ENCODE results near the gene TBX4.
"Not testable (repeated sequence)": the region's sequence is repeated elsewhere in the genome, so short reads cannot be mapped to it uniquely, and the experiment has no call there.

The TBX4 gene

DNA sequence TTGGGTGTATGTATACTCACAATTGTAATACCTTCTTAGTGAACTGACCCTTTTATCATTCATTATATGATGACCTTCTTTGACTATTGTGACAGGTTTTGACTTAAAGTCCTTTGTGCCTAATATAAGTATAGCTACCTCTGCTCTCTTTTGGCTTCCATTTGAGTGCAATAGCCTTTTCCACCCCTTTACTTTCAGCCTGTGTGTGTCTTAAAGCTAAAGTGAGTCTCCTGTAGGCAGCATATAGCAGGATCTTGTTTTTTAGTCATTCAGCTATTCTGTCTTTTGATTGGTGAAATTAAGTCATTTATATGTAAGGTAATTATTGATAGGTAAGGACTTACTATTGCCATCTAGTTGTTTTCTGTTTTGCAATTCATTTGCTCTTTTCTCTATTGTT, 15.9 kb upstream of the TBX4 start:
- TF ChIP-seq, protein P1, sequence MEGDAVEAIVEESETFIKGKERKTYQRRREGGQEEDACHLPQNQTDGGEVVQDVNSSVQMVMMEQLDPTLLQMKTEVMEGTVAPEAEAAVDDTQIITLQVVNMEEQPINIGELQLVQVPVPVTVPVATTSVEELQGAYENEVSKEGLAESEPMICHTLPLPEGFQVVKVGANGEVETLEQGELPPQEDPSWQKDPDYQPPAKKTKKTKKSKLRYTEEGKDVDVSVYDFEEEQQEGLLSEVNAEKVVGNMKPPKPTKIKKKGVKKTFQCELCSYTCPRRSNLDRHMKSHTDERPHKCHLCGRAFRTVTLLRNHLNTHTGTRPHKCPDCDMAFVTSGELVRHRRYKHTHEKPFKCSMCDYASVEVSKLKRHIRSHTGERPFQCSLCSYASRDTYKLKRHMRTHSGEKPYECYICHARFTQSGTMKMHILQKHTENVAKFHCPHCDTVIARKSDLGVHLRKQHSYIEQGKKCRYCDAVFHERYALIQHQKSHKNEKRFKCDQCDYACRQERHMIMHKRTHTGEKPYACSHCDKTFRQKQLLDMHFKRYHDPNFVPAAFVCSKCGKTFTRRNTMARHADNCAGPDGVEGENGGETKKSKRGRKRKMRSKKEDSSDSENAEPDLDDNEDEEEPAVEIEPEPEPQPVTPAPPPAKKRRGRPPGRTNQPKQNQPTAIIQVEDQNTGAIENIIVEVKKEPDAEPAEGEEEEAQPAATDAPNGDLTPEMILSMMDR (conservative IDR thresholded peaks at IDR 0.05; ENCODE audit: low read depth, low read length), result no peak

DNA sequence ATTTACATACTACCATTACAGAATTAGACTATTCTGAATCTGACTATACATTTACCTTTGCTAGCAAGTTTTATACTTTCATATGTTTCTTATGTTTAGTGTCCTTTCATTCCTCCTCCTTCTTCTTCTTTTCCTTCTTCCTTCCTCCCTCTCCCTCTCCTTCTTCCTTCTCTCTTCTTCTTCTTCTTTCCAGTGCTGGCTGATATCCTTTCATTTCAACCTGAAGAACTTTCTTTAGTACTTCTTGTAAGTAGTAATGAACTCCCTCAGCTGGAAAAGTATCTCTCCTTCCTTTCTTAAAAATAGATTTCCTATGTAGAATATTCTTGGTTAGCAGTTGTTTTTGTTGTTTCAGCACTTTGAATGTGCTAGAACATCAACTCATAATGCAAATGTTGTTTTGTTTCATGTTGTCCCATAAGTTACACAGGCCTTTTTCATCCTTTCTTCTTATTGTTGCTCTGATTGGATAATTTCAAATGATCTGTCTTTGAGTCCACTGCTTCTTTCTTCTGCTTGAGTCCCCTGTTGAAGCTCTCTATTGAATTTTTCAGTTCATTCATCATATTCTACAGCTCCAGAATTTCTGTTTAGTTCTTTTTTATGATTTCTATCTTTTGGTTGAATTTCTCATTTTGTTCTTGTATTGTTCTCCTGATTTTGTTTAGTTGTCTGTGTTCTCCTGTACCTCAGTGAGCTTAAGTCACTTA, 15.1 kb upstream of the TBX4 start:
- DNase-seq (ENCODE audit: low read depth), result no peak
- TF ChIP-seq, protein P1 (conservative IDR thresholded peaks at IDR 0.05; ENCODE audit: low read depth, low read length), result no peak
- H3K4me3 ChIP-seq (ENCODE audit: low read length), result no peak overlapping the region

More for the DNA sequence above, 15.9 kb upstream of the TBX4 start:
- H3K4me3 ChIP-seq (ENCODE audit: low read length), result no peak overlapping the region
- DNase-seq (ENCODE audit: low read depth), result no peak

DNA sequence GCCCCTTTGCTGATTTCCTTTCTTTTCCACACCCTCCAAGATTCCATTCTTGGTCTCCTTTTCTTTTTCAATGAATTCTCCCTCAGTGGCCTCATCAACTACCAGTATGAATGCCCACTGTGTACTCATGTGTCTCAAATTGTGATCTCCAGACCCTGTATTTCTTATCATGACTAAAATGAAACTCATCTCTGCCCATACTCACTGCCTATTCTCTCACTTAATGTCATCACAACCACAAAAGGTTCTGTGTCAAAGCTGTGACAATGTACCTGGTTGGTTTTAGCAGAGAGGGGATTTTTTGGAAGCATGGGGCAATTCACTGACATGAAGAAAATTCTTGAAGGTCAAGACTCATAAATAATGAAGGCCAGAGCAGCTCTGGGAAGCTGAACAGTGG, 11.5 kb upstream of the TBX4 start:
- TF ChIP-seq, protein P1 (conservative IDR thresholded peaks at IDR 0.05; ENCODE audit: low read depth, low read length), result no peak
- no peak overlapping the region for H3K4me3 ChIP-seq (ENCODE audit: low read length)
- DNase-seq (ENCODE audit: low read depth), result no peak

DNA sequence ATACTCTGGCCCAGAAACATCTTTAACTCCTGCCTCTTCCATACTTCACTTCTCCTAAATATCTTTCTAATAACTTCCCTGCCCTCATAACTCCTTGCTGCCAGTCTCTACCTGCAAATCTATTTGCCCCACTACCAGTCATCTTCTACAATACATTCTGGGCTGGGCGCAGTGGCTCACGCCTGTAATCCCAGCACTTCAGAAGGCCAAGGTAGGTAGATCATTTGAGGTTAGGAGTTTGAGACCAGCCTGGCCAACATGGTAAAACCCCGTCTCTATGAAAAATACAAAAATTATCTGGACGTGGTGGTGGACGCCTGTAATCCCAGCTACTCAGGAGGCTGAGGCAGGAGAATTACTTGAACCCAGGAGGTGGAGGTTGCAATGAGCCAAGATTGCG, 10.7 kb upstream of the TBX4 start:
- DNase-seq (ENCODE audit: low read depth); H3K4me3 ChIP-seq (ENCODE audit: low read length): not testable (repeated sequence)

DNA sequence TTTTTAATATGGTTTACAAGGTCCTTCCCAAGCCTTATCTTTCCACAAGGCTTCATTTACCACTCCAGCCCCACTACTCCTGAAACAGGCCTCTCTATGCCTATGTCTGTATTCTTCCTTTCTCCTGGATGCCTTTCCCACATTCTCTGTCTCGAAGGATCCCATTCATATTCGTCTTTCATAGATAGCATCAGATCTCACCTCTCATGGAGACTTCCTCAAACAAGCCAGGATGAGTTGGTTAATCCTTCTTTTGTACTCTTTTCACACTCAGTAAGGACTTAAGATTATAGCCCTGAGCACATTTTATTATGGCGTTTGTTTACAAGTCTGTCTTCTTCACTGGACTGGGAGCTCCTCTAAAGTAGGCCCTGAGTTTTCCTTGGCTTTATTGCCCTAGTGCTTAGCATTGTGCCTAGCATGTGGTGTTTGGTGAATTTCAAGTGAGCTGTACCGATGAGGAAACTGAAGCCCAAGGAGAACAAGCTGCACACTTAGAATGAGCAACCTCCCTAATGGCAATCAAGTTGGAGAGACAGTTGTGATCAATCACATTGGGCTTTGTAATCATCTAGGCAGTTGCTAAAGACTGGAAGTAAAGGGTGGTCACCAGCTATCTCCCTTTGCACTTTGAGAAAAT, 10.0 kb upstream of the TBX4 start:
- DNase-seq (ENCODE audit: low read depth), result no peak
- no peak overlapping the region for H3K4me3 ChIP-seq (ENCODE audit: low read length)
- TF ChIP-seq, protein P1 (conservative IDR thresholded peaks at IDR 0.05; ENCODE audit: low read depth, low read length), result no peak

DNA sequence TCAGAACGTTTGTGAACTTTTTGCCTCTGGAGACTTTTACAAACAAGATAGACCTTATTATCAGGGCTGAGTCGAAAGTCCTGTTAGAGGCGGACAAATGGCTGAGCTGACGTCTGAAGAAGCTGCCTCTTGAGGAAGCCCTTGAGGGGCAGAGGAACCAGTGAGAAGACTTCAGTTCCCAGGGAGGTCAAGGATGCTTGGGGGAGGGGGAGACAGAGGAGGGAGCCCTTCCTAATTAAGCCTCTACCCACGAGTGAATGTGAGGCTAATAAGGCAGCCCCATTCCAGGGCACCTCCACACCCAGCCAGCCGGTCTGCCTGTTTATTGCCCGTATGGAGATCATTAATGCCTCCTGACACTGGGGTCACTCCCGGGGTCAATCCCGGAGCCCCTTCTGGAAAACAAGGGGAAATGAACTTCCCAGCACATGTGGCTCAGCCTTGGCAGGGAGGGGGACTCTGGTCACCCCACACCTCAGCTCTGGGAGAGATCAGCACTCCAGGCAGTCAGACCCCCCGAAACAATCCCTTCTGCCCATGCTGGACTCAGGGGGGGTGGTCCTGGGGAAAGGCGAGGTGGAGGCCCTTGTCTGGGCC, 9.2 kb upstream of the TBX4 start:
- TF ChIP-seq, protein P1 (conservative IDR thresholded peaks at IDR 0.05; ENCODE audit: low read depth, low read length), result no peak
- DNase-seq (ENCODE audit: low read depth), result no peak
- no peak overlapping the region for H3K4me3 ChIP-seq (ENCODE audit: low read length)

DNA sequence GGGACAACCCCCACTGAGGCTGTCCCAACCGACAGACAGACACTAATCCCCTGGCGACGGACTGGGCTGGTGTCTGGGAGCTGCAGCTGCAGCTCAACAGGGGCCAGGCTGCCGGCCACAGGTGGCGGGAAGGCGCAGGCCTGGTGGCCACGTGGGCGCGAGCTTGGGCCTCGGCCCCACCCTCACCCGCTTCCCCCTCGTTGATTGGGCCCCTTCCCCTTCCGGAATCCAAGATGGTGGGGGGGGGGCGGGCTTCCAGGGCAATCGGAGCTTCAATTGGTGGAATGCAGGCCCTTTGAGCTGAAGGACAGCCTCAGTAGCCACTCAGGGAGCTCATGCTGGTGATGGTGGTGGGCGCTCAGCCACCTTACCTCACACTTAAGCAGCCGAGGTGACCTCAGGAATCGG, 8.7 kb upstream of the TBX4 start:
- TF ChIP-seq, protein P1 (conservative IDR thresholded peaks at IDR 0.05; ENCODE audit: low read depth, low read length), result no peak
- no peak for DNase-seq (ENCODE audit: low read depth)
- H3K4me3 ChIP-seq (ENCODE audit: low read length), result no peak overlapping the region

All from retinal pigment epithelial cell (primary cell).